Adrenal gland (tissue), 12 donors: Measurements from ENCODE around the gene SMPD3. TPM values are rescaled to one million over a fixed set of nuclear protein-coding genes. Genes with fewer than 3 reads are reported as not detected.
A peak's percentile ranks its signal among the peaks of the same experiment; 100 is the strongest.

Experiments
- DNase-seq, 7 donors: peaks; one replicate each; pipeline ENCODE4 v3.0.0-alpha.2; 2019 to 2020
- H3K27ac ChIP-seq, 5 donors: fragments of 200-600 bp; sonication (generic) in 4 of 5; 1 replicate in 3 of 5; 2 replicates in 2 of 5; pipeline versions ENCODE4 v1.5.1 to v1.8.0; 2016 to 2020; ENCODE audit warnings: mild to moderate bottlenecking in 1 of 5
- H3K27me3 ChIP-seq: fragments of 200-600 bp; 2 replicates; pipeline ENCODE4 v1.8.0; 2021
- H3K36me3 ChIP-seq, 2 donors: fragments of 200-600 bp; replicated peaks in 1 of 2; 1 replicate in 1 of 2; 2 replicates in 1 of 2; pipeline versions ENCODE4 v1.5.1 to v1.8.0; 2018 to 2022
- H3K4me1 ChIP-seq, 2 donors: fragments of 200-600 bp; replicated peaks in 1 of 2; 1 replicate in 1 of 2; 2 replicates in 1 of 2; pipeline versions ENCODE4 v1.5.1 to v1.8.0; 2018 to 2021
- H3K4me3 ChIP-seq, 4 donors: fragments of 200-600 bp; sonication (generic) in 3 of 4; one replicate each; pipeline ENCODE4 v1.5.1; 2016 to 2018
- H3K9me3 ChIP-seq, 3 donors: fragments of 200-600 bp; sonication (generic) in 1 of 3; replicated peaks in 1 of 3; 1 replicate in 2 of 3; 2 replicates in 1 of 3; pipeline versions ENCODE4 v1.5.1 to v1.8.0; 2016 to 2021
- POLR2A ChIP-seq, 2 donors: fragments of 450-650 bp; IDR thresholded peaks; one replicate each; pipeline ENCODE4 v1.6.1; 2017; ENCODE audit warnings: antibody characterized with exemption in 2 of 2, mild to moderate bottlenecking in 2 of 2, moderate library complexity in 1 of 2
- WGBS, 4 donors: extraction: QIAGEN DNeasy Blood & Tissue Kit in 2 of 4; methylation state at CpG; one replicate each; pipeline versions ENCODE4 v1.1.5 to v1.1.7; 2013 to 2017; 5-methylcytosine and 5-hydroxymethylcytosine counted together
- intact Hi-C, 2 donors: fragments of 100-400 bp; cut with DNase I; formaldehyde crosslinking; loops; one replicate each; pipeline versions ENCODE4 v1.14.1 to v1.15.0; 2022 to 2023
- polyA plus RNA-seq, 3 donors: library from polyadenylated mRNA; stranded (reverse); fragments of 200-250 nt in 2 of 3; fragments of 350-450 nt in 1 of 3; fragmentation: Illumina TruSeq in 1 of 3; extraction: RNeasy Lipid Tissue Mini Kit (QIAGEN cat#74804) in 1 of 3; gene quantifications; one replicate each; pipeline ENCODE4 v1.2.3, GENCODE V29; 2013 to 2014
- total RNA-seq, 9 donors: library from RNA; depleted of rRNA in 4 of 9; stranded (reverse); fragments of >200 nt in 4 of 9; fragments of 120-200 nt in 1 of 9; fragmentation: NEBNext Ultra II Directional in 1 of 9; extraction: Animal tissue kit (Norgen Biotek cat#: 25700) in 1 of 9; gene quantifications; one replicate each; pipeline versions ENCODE4 v1.1.0 to v1.2.4, GENCODE V29; 2013 to 2023
- TF ChIP-seq, protein P1 (sequence below), 6 experiments: fragments of 450-650 bp in 4 of 6; fragments of 200-600 bp in 2 of 6; sonication (generic) in 1 of 6; IDR thresholded peaks; 1 replicate in 5 of 6; 2 replicates in 1 of 6; pipeline versions ENCODE4 v1.5.1 to v1.8.0; 2016 to 2021; ENCODE audit warnings: antibody characterized with exemption in 6 of 6, mild to moderate bottlenecking in 2 of 6, moderate library complexity in 1 of 6
- donor health status: healthy with polysubstance abuse.
- donor health status: Bipolar disorder and iron deficiency.
- donor health status: DM: yes; HTN: yes; CAD: no.
- donor health status: DM: no; HTN: no; CAD: no.
- donor health status: DM: no; HTN: no; CAD: no.
- donor health status: DM: yes; HTN: yes; CAD: no.

Gene SMPD3
- total and polyA plus RNA-seq, 12 donors = 0.32 to 7.8 (median 1.2) TPM; not detected in 2

- H3K4me3 ChIP-seq = no peak overlapping the region
- H3K36me3 ChIP-seq = no peaks in the 10 kb centered on the region
- no peaks in the 10 kb centered on the region for H3K4me1 ChIP-seq
- TF ChIP-seq, protein P1, sequence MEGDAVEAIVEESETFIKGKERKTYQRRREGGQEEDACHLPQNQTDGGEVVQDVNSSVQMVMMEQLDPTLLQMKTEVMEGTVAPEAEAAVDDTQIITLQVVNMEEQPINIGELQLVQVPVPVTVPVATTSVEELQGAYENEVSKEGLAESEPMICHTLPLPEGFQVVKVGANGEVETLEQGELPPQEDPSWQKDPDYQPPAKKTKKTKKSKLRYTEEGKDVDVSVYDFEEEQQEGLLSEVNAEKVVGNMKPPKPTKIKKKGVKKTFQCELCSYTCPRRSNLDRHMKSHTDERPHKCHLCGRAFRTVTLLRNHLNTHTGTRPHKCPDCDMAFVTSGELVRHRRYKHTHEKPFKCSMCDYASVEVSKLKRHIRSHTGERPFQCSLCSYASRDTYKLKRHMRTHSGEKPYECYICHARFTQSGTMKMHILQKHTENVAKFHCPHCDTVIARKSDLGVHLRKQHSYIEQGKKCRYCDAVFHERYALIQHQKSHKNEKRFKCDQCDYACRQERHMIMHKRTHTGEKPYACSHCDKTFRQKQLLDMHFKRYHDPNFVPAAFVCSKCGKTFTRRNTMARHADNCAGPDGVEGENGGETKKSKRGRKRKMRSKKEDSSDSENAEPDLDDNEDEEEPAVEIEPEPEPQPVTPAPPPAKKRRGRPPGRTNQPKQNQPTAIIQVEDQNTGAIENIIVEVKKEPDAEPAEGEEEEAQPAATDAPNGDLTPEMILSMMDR (IDR thresholded peaks at IDR 0.05) = no peak
- no peak for TF ChIP-seq POLR2A (IDR thresholded peaks at IDR 0.05)
- no peak for DNase-seq
- no peaks in the 10 kb centered on the region for H3K9me3 ChIP-seq
- 87 to 95% (median 89%) methylated on average over 5 of the region's 5 CpGs for WGBS, 4 donors
- intact Hi-C loops = no loop called here
- H3K27me3 ChIP-seq = no peaks in the 10 kb centered on the region
- no peak overlapping the region for H3K27ac ChIP-seq
Measured at GRCh38 chr16:68421076-68421475, 27.2 kb downstream of the SMPD3 start.

DNA sequence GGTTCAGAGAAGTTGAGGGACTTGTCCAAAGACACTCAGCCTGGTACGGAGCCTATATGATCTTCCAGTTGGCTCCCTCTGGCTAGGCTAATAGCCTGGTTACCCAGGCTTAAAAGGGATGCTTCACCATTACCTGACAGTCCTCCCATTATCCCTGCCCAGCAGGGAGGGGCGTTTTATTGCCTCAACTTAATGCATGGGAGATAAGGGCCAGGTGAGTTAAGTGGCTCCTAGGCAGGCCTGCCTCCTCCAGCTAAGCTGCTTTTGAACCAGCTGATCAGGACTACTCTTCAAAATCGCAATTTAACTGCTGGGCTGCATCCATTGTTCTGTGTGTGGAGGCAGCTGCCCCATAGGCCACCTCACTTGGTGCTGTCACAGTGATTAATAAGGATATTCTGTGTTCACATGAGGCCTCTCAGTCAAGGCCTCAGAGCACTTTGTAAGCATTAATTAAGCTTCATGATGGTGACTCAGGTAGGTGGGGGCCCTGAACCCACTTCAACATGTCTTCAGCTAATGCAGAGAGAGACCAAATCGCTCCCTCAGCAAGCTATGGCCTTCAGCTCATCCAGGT, 27.9 kb downstream of the SMPD3 start:
- intact Hi-C loops = no loop called here
- no peaks in the 10 kb centered on the region for H3K27me3 ChIP-seq
- 84 to 96% (median 88%) methylated on average over 3 to 4 of the region's 4 CpGs for WGBS, 4 donors
- H3K9me3 ChIP-seq = no peaks in the 10 kb centered on the region
- no peaks in the 10 kb centered on the region for H3K36me3 ChIP-seq
- H3K4me3 ChIP-seq = no peak overlapping the region
- no peaks in the 10 kb centered on the region for H3K4me1 ChIP-seq
- no peak for DNase-seq
- no peak overlapping the region for H3K27ac ChIP-seq
- TF ChIP-seq, protein P1 (IDR thresholded peaks at IDR 0.05) = no peak
- no peak for TF ChIP-seq POLR2A (IDR thresholded peaks at IDR 0.05)

GRCh38 chr16:68417711-68418301, 30.5 kb downstream of the SMPD3 start:
- Histone ChIP-seq H3K4me1 (peaks cover 0 to 9% of the 10 kb centered on the region in 2 donors), H3K36me3 (no peaks in the 10 kb centered on the region), H3K27me3 (no peaks in the 10 kb centered on the region), H3K4me3 (no peak overlapping the region), H3K27ac (no peak overlapping the region), H3K9me3 (no peaks in the 10 kb centered on the region)
- WGBS, 4 donors = 44 to 68% (median 64%) methylated on average over 11 of the region's 11 CpGs
- intact Hi-C loops = no loop called here
- TF ChIP-seq, protein P1 (IDR thresholded peaks at IDR 0.05) = no peak
- no peak for TF ChIP-seq POLR2A (IDR thresholded peaks at IDR 0.05)
- DNase-seq = peak in 2 of 7 donors; percentile 28 to 71

GRCh38 chr16:68416057-68417046, 32.0 kb downstream of the SMPD3 start:
- H3K27me3 ChIP-seq = no peaks in the 10 kb centered on the region
- H3K4me3 ChIP-seq = no peak overlapping the region
- TF ChIP-seq, protein P1 (IDR thresholded peaks at IDR 0.05) = no peak
- no peak for TF ChIP-seq POLR2A (IDR thresholded peaks at IDR 0.05)
- no peaks in the 10 kb centered on the region for H3K36me3 ChIP-seq
- H3K4me1 ChIP-seq = peaks cover 0 to 9% of the 10 kb centered on the region in 2 donors
- DNase-seq = no peak
- no peaks in the 10 kb centered on the region for H3K9me3 ChIP-seq
- intact Hi-C loops = no loop called here
- WGBS, 4 donors = 80 to 91% (median 85%) methylated on average over 11 to 15 of the region's 15 CpGs
- no peak overlapping the region for H3K27ac ChIP-seq
